HG02610 (cell line): ENCODE measurements around the gene MYO16.
"Not testable (repeated sequence)": the region's sequence is repeated elsewhere in the genome, so short reads cannot be mapped to it uniquely, and the experiment has no call there.

ENCODE experiments used
- ATAC-seq: cut with Tn5 transposase; IDR thresholded peaks from one replicate; pipeline ENCODE4 v1.9.1; 2021; ENCODE audit warnings: mild to moderate bottlenecking, moderate library complexity; ENCODE audit not compliant: unreplicated experiment

Gene MYO16

DNA sequence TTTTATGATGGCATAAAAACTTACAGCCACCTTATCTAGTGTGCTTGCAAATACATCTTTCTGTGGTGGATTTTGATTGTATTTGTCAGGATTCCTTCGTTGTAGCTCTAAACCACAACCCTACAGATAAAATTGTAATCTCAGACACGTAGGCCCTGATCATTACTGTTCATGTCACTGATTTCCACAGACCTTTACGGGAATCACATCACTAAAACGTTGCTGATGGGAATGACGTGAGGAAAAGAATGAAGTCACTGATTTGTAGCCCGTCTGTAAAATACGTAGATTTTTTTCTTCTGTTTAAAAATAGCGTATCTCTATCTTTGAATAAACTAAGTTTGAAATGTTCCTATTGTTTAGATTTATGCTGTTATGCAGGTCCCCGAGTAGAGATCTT lies 399.2 kb downstream of the MYO16 start:
- no peak for ATAC-seq

DNA sequence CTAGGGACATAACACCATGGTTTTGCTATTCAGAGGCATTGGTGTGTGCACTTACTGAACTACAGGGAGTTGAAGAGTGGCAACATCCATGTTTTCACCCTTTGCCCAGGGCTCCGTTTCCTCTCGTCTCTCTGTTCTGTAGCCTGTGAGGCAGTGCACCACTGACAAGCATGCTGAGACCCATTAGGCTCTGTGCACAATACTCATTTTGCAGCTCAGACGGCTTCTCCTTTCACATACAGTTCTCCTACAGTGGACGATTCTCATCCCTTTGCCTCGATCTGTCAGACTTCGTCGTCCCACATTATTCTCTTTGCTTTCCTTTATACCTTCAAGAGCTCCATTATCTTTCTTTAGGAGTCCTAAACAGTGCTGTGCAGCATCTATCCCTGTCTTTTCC lies 403.7 kb downstream of the MYO16 start:
- ATAC-seq: no peak

GRCh38 chr13:109036078-109036780 lies 406.8 kb downstream of the MYO16 start:
- no peak for ATAC-seq

DNA sequence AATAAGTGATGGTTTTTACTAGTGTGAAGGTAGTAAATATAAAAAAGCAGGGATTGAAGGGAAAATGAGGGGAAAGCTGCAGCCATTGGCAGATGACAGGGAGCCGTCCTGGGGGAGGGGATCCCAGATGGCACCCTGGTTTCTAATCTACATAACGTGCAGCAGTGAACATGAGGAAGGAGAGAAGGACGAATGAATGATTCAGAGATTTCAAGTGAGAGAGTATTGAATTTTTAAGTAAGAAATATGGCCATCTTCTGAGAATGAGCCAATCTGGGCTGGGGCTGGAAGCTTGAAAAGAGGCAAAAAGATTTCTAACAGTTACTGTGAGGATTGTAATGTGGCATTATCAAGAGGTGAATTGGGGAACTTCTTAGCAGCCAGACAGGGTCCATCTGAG lies 414.2 kb downstream of the MYO16 start:
- ATAC-seq: no peak

- ATAC-seq: no peak
These were observed 426.4 kb downstream of the MYO16 start for GRCh38 chr13:109055850-109056249.

- ATAC-seq: no peak
These were observed 428.7 kb downstream of the MYO16 start for GRCh38 chr13:109058087-109058486.

DNA sequence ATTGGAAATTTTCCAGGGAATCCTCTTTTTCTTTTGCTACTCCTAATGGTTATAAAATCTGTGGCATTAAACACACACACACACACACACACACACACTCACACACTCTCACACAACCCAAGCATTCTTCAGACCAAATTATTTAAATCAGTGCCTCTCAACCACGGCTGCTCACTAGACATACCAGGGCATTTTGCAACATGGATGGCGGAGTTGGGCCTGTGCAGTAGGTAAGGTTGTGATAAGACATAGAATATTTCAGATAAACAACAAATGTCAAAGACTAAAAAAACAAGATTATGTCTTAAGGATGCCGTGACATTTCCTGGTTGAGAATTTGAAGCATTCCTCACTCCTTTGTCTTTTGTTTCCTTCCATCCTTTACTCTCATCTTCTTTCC lies 443.1 kb downstream of the MYO16 start:
- ATAC-seq: no peak

DNA sequence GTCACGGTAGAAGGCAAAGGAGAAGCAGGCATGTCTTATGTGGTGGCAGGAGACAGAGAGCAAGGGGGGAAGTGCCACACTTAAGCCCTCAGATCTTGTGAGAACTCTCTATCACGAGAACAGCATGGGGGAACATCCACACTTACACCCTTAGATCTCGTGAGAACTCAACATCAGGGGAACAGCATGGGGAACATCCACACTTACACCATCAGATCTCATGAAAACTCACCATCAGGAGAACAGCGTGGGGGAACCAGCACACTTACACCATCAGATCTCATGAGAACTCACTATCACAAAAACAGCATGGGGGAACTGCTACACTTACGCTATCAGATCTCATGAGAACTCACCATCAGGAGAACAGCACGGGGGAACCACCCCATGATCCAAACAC lies 445.0 kb downstream of the MYO16 start:
- no peak for ATAC-seq

DNA sequence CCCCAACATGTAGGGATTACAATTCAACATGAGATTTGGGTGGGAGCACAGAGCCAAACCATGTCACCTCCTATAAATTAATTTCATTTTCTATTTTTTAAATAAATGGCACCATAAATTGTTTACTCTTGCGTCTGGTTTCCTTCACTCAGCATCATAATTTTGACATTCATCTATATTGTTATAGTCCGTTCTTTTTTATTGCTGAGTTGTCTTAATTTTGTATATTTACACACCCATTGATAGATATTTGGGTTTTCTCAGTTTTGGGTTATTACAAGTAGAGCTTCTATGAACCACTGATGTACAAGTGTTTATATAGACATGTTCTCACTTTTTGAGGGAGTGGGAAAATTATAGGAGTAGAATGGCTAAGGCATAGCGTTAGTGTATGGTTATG lies 445.4 kb downstream of the MYO16 start:
- ATAC-seq: no peak

GRCh38 chr13:109087916-109088623 lies 458.7 kb downstream of the MYO16 start:
- no peak for ATAC-seq

DNA sequence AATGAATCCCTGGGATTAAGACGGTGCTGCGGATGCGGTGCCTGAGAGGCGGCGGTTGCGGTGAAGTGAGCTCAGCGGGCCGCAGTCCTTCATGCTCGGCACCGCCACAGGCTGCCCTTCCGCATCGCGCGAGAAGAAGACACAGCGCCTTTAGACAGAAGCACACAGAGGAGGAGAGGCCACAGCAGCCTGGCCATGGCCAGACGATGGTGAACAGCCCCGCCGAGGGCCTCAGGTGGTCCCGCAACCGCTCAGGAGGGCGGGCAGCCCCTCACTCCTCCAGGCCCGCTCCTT lies 459.2 kb downstream of the MYO16 start:
- ATAC-seq: no peak

- no peak for ATAC-seq
These were observed 461.4 kb downstream of the MYO16 start for GRCh38 chr13:109090796-109091195.

- no peak for ATAC-seq
These were observed 461.8 kb downstream of the MYO16 start for GRCh38 chr13:109091249-109091648.

DNA sequence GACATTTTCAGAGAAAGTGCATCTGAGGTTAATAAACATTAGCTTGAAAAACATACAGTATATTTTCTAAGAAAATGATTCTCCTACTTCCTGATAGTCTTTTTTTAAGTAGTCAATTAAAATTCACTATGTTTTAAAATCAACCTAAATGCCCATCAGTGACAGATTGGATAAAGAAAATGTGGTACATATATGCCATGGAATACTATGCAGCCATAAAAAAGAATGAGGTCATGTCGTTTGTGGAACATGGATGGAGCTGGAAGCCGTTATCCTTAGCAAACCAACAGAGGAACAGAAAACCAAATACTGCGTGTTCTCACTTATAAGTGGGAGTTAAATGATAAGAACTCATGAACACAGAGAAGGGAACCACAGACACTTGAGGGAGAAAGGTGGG lies 462.8 kb downstream of the MYO16 start:
- not testable (repeated sequence) for ATAC-seq

DNA sequence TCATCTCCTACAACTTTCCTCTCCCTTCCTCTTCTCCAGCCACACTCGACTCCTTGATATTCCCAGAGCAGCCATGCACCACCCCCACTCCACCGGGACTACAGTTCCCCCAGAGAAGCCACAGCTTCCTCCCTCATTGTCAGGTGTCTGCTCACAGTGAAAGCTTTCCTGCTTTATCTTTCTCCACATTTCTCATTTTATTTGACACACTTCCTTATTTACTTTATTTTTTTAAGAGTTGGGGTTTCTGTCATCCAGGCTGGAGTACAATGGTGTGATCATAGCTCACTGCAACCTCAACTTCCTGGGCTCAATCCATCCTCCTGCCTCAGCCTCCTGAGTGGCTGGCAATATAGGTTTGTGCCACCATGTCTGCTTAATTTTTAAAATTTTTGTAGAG lies 464.6 kb downstream of the MYO16 start:
- no peak for ATAC-seq

DNA sequence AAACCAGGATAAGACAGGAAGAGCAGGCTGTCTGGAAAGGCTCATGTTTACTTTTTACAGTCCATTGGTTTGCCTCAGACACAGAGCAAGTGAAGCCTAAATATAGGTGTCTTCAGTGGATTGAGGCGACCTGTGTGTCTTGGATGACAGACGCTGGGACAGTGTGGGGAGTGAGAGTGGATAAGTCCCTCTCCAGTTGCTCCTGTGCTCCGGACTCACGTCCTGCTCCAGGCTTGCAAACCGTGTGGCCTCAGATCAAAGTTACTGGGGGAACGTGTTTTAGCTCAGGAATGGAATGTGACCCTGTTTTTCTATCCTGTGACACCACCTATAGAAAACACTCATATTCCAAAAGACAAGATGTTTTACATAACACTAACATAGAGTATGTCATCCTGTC lies 465.7 kb downstream of the MYO16 start:
- ATAC-seq: no peak

DNA sequence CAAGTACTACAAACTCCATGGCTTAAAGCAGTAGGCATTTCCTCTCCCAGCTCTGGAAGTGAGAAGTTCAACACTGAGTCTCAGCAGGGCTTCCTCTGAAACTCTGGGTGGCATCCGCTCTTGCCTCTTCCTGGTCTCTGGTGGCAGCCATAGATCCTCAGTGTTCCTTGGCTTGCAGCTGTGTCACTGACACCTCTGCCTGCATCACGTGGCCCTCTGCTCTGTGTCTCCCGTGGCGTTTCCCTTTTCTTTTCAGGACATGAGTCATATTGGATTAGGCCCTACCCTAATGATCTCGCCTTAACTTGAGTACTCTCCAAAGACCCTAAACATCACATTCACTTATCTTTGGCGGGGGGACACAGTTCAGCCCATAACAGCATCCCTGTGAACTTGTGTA lies 466.7 kb downstream of the MYO16 start:
- no peak for ATAC-seq

DNA sequence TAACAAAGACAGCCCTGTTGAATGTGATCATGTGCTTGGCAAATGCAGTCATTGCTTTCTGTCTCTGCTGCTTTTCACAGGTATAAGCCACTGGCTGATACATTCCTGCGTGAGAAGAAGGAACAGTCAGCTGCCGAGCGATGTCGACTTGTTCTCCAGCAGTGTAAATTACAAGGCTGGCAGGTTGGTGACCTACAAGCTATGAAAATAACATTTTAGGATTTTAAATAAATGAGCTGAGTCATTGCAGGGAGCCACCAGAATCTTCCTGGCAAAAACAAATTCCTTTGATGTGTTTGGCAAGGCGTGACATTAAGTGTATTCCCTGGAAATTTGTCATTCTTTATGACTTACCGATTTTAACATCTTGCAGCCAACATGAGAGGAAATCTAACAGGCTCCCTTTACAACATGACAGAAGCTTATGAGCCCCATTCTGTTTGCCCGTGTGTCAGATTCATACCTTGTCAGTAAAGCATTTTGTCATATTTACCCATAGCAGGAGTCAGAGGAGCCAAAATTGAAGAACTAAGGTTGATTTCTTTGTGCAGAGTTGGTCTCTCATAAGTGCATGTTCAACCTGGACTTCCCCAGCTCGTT lies 471.4 kb downstream of the MYO16 start:
- peak; percentile 36 for ATAC-seq

- peak; percentile 85 for ATAC-seq
These were observed 472.2 kb downstream of the MYO16 start for GRCh38 chr13:109101550-109102144.

DNA sequence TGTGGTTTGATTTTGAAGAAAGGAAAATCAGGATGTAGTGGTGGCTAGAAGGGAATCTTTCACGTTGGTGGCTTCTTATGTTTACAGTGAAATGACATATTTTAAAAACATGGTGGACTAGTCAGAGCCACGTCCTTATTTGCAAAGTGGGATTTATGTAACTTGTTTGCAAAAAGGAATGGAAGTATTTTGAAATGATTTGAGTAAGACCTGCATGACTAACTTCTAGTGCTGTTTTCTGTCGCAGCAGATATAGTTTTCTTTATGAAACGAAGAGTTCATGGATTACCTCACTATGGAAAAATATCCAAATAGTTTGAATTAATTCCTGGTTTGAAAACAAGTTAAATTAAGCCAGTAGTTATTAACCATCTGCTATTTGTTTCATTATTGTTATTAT lies 476.5 kb downstream of the MYO16 start:
- ATAC-seq: no peak

DNA sequence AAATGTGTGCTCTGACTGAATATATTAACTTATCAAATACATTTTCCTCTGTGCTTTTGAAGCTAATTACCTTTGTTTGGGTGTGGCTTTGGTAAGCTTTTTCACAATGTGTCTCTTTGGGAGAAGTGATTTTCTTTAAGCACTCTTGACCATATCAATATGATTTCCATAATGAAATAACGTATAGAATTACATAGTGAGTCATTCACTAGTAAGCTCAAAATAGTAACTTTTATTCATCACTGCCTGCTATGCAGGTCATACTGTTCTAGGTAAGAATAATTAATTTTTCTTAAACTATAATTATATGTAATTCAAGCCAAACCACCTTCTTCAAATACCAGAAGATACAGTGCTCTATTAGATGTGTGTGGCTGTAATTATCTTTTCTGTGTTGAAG lies 480.7 kb downstream of the MYO16 start:
- no peak for ATAC-seq

- no peak for ATAC-seq
These were observed 481.7 kb downstream of the MYO16 start for GRCh38 chr13:109111141-109111540.
